Kidney (tissue), 14 donors: ENCODE data around the gene TNIP3. TPM values are rescaled to one million over a fixed set of nuclear protein-coding genes. Genes with fewer than 3 reads are reported as not detected.

Experiments used
- DNase-seq, 5 donors: peaks; one replicate each; pipeline ENCODE4 v3.0.0-alpha.2; 2013 to 2020
- FAIRE-seq: peaks from 2 replicates; lab custom pipeline; 2012; peaks lifted over from hg19 to GRCh38; lab: Jason Lieb, UNC
- H3K27ac ChIP-seq, 2 donors: one replicate each; pipeline ENCODE4 v1.7.0; 2013; ENCODE audit warnings: low read depth in 2 of 2, low read length in 2 of 2, inconsistent platforms in 1 of 2
- H3K27me3 ChIP-seq: one replicate; pipeline ENCODE4 v1.7.1; 2013; ENCODE audit warnings: low read length, inconsistent platforms; ENCODE audit not compliant: control insufficient read depth, insufficient read depth
- H3K36me3 ChIP-seq, 3 donors: one replicate each; pipeline versions ENCODE4 v1.7.0 to v1.7.1; 2013; ENCODE audit warnings: low read length in 3 of 3, control low read depth in 1 of 3, inconsistent platforms in 1 of 3; ENCODE audit not compliant: insufficient read depth in 3 of 3, control insufficient read depth in 2 of 3
- H3K4me1 ChIP-seq, 3 donors: one replicate each; pipeline versions ENCODE4 v1.7.0 to v1.7.1; 2013; ENCODE audit warnings: low read length in 3 of 3, inconsistent platforms in 1 of 3, low read depth in 1 of 3; ENCODE audit not compliant: control insufficient read depth in 2 of 3, insufficient read depth in 2 of 3
- H3K4me3 ChIP-seq, 3 donors: one replicate each; pipeline versions ENCODE4 v1.7.0 to v1.8.1; 2013; ENCODE audit warnings: low read length in 3 of 3, control low read depth in 1 of 3, inconsistent platforms in 1 of 3
- H3K9ac ChIP-seq, 3 donors: one replicate each; pipeline versions ENCODE4 v1.7.0 to v1.7.1; 2013; ENCODE audit warnings: low read length in 3 of 3, control low read depth in 1 of 3, inconsistent platforms in 1 of 3
- H3K9me3 ChIP-seq, 3 donors: one replicate each; pipeline versions ENCODE4 v1.7.0 to v1.7.1; 2013; ENCODE audit warnings: low read length in 3 of 3, control low read depth in 1 of 3, inconsistent platforms in 1 of 3; ENCODE audit not compliant: control insufficient read depth in 2 of 3, insufficient read depth in 1 of 3
- intact Hi-C: fragments of 100-400 bp; cut with DNase I; formaldehyde crosslinking; loops from one replicate; pipeline ENCODE4 v1.11.1; 2022
- polyA plus RNA-seq: library from polyadenylated mRNA; stranded (reverse); fragments of 350-450 nt; fragmentation: Illumina TruSeq; extraction: RNeasy Lipid Tissue Mini Kit (QIAGEN cat#74804); gene quantifications from one replicate; pipeline ENCODE4 v1.2.3, GENCODE V29; 2014; ENCODE audit warnings: low read depth, low replicate concordance; ENCODE audit not compliant: insufficient read depth
- total RNA-seq: library from RNA; stranded (reverse); fragmentation: NEBNext Ultra II Directional; extraction: Animal tissue kit (Norgen Biotek cat#: 25700); gene quantifications from one replicate; pipeline ENCODE4 v1.2.1, GENCODE V29; 2021
- TF ChIP-seq, protein P1 (sequence below): IDR thresholded peaks from 3 replicates; pipeline ENCODE4 v1.5.1; 2012; ENCODE audit warnings: mild to moderate bottlenecking, moderate library complexity, borderline replicate concordance; ENCODE audit not compliant: insufficient read depth; ENCODE audit errors: extremely low read depth
- donor health status: control.
- donor health status: control.
- donor health status: control.
- donor health status: control.
- donor health status: control.
- donor health status: DM: yes; HTN: yes; CAD: no.
- donor health status: Normal renal cell carcinoma (clear cell type).

TNIP3 gene
- total and polyA plus RNA-seq, 2 donors from 2014 or later: 0.63 TPM; not detected in 1

DNA sequence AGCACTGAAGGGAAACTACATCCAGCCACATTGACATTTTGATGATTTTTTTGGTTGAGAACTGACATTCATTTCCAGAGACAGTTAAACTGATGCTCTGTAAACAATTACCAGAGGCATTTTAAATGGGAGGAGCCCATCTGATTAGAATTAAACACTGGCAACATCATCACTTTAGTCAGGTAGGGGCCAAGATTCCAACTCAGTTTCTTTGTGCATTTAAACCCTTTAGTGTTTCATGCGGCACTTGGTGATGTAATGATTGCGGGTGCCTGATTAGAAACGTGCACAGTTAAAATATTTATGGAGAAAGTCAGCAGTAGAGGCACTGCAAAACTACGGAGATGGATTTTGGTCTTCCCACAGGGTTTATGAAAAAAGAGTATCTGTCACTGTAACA lies 16.1 kb downstream of the TNIP3 start:
- TF ChIP-seq, protein P1, sequence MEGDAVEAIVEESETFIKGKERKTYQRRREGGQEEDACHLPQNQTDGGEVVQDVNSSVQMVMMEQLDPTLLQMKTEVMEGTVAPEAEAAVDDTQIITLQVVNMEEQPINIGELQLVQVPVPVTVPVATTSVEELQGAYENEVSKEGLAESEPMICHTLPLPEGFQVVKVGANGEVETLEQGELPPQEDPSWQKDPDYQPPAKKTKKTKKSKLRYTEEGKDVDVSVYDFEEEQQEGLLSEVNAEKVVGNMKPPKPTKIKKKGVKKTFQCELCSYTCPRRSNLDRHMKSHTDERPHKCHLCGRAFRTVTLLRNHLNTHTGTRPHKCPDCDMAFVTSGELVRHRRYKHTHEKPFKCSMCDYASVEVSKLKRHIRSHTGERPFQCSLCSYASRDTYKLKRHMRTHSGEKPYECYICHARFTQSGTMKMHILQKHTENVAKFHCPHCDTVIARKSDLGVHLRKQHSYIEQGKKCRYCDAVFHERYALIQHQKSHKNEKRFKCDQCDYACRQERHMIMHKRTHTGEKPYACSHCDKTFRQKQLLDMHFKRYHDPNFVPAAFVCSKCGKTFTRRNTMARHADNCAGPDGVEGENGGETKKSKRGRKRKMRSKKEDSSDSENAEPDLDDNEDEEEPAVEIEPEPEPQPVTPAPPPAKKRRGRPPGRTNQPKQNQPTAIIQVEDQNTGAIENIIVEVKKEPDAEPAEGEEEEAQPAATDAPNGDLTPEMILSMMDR: no peak
- no peak overlapping the region for H3K27ac ChIP-seq
- no peak overlapping the region for H3K9ac ChIP-seq
- intact Hi-C loops: no loop called here
- H3K9me3 ChIP-seq: no peaks in the 10 kb centered on the region
- no peak overlapping the region for H3K4me3 ChIP-seq
- FAIRE-seq: no peak
- H3K36me3 ChIP-seq: no peaks in the 10 kb centered on the region
- H3K27me3 ChIP-seq: no peaks in the 10 kb centered on the region
- no peak for DNase-seq
- H3K4me1 ChIP-seq: no peaks in the 10 kb centered on the region

DNA sequence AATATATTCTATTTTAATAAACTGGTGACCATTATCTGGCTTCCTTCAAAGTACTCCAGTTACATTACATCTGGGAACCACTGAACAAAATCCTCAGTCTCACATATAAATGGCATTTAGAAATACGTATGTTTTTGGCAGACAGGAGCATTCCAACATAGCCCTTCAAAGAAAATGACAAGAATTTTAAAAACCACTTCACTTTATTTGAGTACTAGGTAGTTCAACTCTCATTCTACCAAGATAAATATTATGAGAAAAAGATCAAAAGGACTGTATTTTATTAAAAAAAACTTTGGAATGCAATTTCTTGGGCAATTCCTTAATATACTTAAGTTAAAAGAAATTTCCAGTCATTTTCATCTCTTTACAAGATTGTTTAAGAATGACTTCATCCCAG lies 17.6 kb downstream of the TNIP3 start:
- intact Hi-C loops: no loop called here
- TF ChIP-seq, protein P1: no peak
- Histone ChIP-seq H3K9me3 (no peaks in the 10 kb centered on the region), H3K9ac (no peak overlapping the region), H3K4me3 (no peak overlapping the region), H3K36me3 (no peaks in the 10 kb centered on the region), H3K27ac (no peak overlapping the region), H3K4me1 (no peaks in the 10 kb centered on the region), H3K27me3 (no peaks in the 10 kb centered on the region)
- FAIRE-seq (no peak), DNase-seq (no peak)

DNA sequence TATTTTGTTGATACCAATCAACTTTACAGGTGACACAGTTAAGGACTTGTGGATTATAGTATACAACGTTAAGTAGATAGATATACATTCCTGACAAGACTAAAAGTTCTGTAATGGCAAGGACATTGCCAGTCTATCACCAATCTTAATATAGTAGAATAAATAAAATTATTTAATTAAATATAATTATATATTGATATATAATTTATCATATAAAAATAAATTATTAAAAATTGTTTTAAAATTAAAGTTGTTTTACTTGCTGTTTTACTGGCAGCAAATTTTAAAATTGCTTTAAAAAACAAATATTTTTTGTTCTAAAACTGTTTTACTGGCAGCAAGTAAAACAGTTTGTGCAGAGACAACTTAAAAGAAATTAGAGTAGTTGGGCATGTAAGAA lies 18.7 kb downstream of the TNIP3 start:
- TF ChIP-seq, protein P1: no peak
- Histone ChIP-seq H3K27ac (no peak overlapping the region), H3K9ac (no peak overlapping the region), H3K4me3 (no peak overlapping the region), H3K4me1 (no peaks in the 10 kb centered on the region), H3K9me3 (no peaks in the 10 kb centered on the region), H3K36me3 (no peaks in the 10 kb centered on the region), H3K27me3 (no peaks in the 10 kb centered on the region)
- intact Hi-C loops: no loop called here
- peak; percentile 73 for FAIRE-seq
- DNase-seq: no peak

DNA sequence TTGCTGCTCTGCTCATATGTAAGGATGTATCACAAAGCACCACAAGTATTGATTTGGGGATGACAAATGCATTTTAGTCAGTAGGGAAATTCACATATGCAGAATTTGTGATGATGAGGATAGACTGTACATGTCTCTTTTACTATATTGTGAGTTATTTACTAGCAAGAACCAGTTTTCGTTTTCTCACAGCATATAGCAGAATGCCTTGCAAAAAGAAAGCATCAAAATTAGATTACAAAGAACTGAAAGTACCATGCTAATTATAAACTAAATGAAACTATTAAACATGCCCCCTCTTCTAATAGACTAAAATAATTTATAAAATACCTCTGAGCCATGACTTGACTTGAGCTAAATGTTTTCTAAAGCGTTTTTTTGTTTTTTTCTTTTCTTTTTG lies 20.1 kb downstream of the TNIP3 start:
- H3K4me3 ChIP-seq: no peak overlapping the region
- DNase-seq (no peak), FAIRE-seq (no peak)
- H3K36me3 ChIP-seq: no peaks in the 10 kb centered on the region
- no peak overlapping the region for H3K9ac ChIP-seq
- intact Hi-C loops: no loop called here
- H3K27ac ChIP-seq: no peak overlapping the region
- H3K27me3 ChIP-seq: no peaks in the 10 kb centered on the region
- no peaks in the 10 kb centered on the region for H3K4me1 ChIP-seq
- H3K9me3 ChIP-seq: no peaks in the 10 kb centered on the region
- TF ChIP-seq, protein P1: no peak
